DMS 273 (cell line): ENCODE results near the gene PIK3R1.

Experiments used
- DNase-seq: peaks from one replicate; lab custom pipeline; 2025; ENCODE audit not compliant: unreplicated experiment; lab: John Stamatoyannopoulos, UW

The PIK3R1 gene

GRCh38 chr5:68292316-68292715 is 76.8 kb downstream of the PIK3R1 start:
- no peak for DNase-seq

- DNase-seq = no peak
Observed at GRCh38 chr5:68295772-68296171, 80.2 kb downstream of the PIK3R1 start.

- DNase-seq = no peak
Observed at GRCh38 chr5:68296895-68297294, 81.3 kb downstream of the PIK3R1 start.

- no peak for DNase-seq
Observed at GRCh38 chr5:68297656-68298055, 82.1 kb downstream of the PIK3R1 start.

GRCh38 chr5:68298479-68298878 is 82.9 kb downstream of the PIK3R1 start:
- no peak for DNase-seq

GRCh38 chr5:68299105-68299504 is 83.5 kb downstream of the PIK3R1 start:
- DNase-seq = no peak

- no peak for DNase-seq
Observed at GRCh38 chr5:68299575-68299974, 84.0 kb downstream of the PIK3R1 start.

GRCh38 chr5:68303038-68303738 is 87.6 kb downstream of the PIK3R1 start:
- peak; percentile 43 for DNase-seq

GRCh38 chr5:68303754-68304420 is 88.3 kb downstream of the PIK3R1 start:
- peak; percentile 24 for DNase-seq

- DNase-seq = no peak
Observed at GRCh38 chr5:68304421-68305052, 89.0 kb downstream of the PIK3R1 start.

- peak; percentile 16 for DNase-seq
Observed at GRCh38 chr5:68305223-68305870, 89.8 kb downstream of the PIK3R1 start.

- DNase-seq = no peak
Observed at GRCh38 chr5:68306361-68307014, 90.9 kb downstream of the PIK3R1 start.

- no peak for DNase-seq
Observed at GRCh38 chr5:68313336-68313735, 97.8 kb downstream of the PIK3R1 start.

- DNase-seq = no peak
Observed at GRCh38 chr5:68314465-68314864, 98.9 kb downstream of the PIK3R1 start.

- DNase-seq = no peak
Observed at GRCh38 chr5:68315679-68316271, 100.2 kb downstream of the PIK3R1 start.

GRCh38 chr5:68316469-68316868 is 100.9 kb downstream of the PIK3R1 start:
- no peak for DNase-seq

GRCh38 chr5:68317646-68318045 is 102.1 kb downstream of the PIK3R1 start:
- DNase-seq = no peak

- DNase-seq = no peak
Observed at GRCh38 chr5:68318955-68319705, 103.6 kb downstream of the PIK3R1 start.

GRCh38 chr5:68319706-68320412 is 104.3 kb downstream of the PIK3R1 start:
- DNase-seq = no peak
